Measurements from ENCODE around the gene FAM241A.

The FAM241A gene

DNA sequence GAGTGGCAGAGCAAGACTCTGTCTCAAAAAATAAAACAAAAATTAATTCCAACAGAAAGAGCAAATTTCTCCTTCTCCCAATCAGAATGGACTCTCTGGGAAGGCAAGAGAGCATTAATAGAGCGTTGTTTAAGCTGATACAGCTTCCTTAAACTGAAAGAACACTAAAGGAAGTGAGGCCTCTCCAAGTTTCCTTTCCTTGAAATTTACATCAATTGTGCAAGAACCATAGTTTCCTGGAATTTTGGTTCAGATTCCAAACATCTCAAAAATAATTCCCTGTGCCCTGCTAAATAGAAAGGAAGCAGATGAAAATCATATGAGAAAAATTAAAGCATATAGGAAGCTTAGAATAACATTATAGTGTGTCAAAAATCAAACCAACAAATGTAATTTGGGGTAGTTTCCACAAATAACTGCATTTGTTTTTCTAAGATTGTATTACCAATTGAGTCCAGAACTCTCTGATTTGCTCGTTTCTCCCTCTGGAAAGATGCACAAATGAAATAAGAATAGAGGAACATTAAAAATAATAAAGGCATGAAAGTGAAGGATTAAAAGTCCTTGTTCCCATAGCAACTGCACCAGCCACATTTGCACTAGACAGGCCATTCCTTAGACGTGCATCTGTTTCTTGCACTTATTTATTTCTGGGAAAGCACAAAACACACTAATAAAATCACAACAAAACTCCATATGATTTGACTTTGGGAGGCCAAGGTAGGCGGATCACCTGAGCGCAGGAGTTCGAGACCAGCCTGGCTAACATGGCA lies 3.7 kb upstream of the FAM241A start:
- DNase-seq = no peak
- H3K27me3 ChIP-seq (ENCODE audit: insufficient read depth, low read depth, severe bottlenecking) = no peaks in the 10 kb centered on the region
- no peak overlapping the region for H3K4me3 ChIP-seq (ENCODE audit: low read depth, low read length)
- no peak overlapping the region for H3K27ac ChIP-seq
- no peaks in the 10 kb centered on the region for H3K9me3 ChIP-seq (ENCODE audit: severe bottlenecking)
- TF ChIP-seq, protein P1, sequence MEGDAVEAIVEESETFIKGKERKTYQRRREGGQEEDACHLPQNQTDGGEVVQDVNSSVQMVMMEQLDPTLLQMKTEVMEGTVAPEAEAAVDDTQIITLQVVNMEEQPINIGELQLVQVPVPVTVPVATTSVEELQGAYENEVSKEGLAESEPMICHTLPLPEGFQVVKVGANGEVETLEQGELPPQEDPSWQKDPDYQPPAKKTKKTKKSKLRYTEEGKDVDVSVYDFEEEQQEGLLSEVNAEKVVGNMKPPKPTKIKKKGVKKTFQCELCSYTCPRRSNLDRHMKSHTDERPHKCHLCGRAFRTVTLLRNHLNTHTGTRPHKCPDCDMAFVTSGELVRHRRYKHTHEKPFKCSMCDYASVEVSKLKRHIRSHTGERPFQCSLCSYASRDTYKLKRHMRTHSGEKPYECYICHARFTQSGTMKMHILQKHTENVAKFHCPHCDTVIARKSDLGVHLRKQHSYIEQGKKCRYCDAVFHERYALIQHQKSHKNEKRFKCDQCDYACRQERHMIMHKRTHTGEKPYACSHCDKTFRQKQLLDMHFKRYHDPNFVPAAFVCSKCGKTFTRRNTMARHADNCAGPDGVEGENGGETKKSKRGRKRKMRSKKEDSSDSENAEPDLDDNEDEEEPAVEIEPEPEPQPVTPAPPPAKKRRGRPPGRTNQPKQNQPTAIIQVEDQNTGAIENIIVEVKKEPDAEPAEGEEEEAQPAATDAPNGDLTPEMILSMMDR (IDR thresholded peaks at IDR 0.05; ENCODE audit: low read depth, low read length) = no peak
- no peaks in the 10 kb centered on the region for H3K36me3 ChIP-seq

DNA sequence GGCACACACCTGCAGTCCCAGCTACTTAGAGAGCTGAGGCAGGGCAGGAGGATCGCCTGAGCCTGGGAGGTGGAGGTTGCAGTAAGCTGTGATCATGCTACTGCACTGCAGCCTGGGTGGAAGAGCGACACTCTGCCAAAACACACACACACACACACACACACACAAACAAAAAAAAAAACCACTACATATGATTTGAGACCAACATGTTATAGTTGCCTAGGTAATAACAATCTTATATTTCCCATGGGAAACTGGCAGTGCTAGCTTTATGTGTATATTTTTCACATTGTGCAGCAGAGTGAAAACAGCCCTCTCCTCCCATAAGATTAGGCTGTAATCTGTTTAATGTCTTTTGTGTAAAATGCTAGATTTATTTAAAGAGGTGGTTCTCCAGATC lies 3.1 kb upstream of the FAM241A start:
- DNase-seq = peak; percentile 37

DNA sequence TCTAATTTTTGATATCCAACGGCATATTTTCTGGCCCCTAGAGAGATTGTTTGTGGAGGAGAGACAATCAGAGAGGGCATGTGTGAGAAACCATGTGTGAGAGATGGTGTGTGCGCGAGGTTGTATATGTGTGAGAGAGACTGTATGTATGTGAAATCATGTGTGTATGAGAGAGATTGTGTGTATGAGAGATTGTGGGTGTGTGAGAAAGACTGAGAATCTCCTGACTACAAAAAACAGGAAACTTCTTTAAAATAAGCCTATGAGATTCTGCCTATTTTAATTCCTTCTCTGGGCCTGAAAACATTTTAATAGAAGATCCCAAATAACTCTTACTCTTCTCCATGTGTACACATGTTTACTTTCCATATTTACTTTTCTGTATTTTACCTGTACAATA lies 1.5 kb upstream of the FAM241A start:
- TF ChIP-seq, protein P1 (IDR thresholded peaks at IDR 0.05; ENCODE audit: low read depth, low read length) = no peak
- DNase-seq = no peak
- Histone ChIP-seq H3K4me3 (ENCODE audit: low read depth, low read length) (no peak overlapping the region), H3K27ac (no peak overlapping the region), H3K9me3 (ENCODE audit: severe bottlenecking) (no peaks in the 10 kb centered on the region), H3K27me3 (ENCODE audit: insufficient read depth, low read depth, severe bottlenecking) (no peaks in the 10 kb centered on the region), H3K36me3 (peaks cover 5% of the 10 kb centered on the region)

More for the DNA sequence above, 3.1 kb upstream of the FAM241A start:
- Histone ChIP-seq H3K9me3 (ENCODE audit: severe bottlenecking) (no peaks in the 10 kb centered on the region), H3K36me3 (no peaks in the 10 kb centered on the region), H3K27ac (no peak overlapping the region), H3K4me3 (ENCODE audit: low read depth, low read length) (no peak overlapping the region), H3K27me3 (ENCODE audit: insufficient read depth, low read depth, severe bottlenecking) (no peaks in the 10 kb centered on the region)
- TF ChIP-seq, protein P1 (IDR thresholded peaks at IDR 0.05; ENCODE audit: low read depth, low read length) = no peak

DNA sequence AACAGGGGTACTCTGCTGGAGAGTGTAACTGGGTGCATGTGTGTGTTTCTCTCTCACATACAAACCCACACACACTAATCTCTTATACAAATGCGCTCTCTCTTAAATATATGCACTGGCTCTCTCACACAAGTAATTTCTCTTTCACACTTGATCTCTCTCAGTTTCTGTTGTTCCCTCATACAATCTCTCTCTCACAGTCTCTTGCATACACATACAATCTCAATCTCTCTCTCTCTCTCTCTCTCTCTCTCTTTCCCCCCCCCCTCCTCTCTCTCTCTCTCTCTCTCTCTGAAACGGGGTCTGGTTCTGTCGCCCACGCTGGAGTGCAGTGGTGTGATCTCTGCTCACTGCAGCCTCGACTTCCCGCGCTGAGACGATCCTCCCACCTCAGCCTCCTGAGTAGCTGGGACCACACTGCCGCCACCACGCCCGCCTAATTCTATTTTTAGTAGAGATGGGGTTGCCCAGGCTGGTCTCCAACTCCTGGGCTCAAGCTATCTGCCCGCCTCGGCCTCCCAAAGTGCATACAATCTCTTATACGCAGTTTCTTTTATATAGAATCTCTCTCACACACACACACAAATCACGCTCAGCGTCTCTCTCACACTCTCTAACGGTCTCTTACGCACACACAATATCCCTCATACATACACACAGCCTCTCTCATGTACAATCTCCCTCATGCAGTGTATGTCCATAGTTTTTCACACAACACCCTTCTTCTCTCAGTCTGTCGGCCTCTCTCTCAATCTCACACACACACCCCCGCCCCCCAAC lies 518 bp upstream of the FAM241A start:
- Histone ChIP-seq H3K27me3 (ENCODE audit: insufficient read depth, low read depth, severe bottlenecking) (no peaks in the 10 kb centered on the region), H3K36me3 (peaks cover 5% of the 10 kb centered on the region), H3K9me3 (ENCODE audit: severe bottlenecking) (no peaks in the 10 kb centered on the region), H3K4me3 (ENCODE audit: low read depth, low read length) (0 out of 2 replicates have a peak overlapping the region, but pooled peaks have one; percentile 3), H3K27ac (peak overlapping the region; percentile 12)
- no peak for DNase-seq
- TF ChIP-seq, protein P1 (IDR thresholded peaks at IDR 0.05; ENCODE audit: low read depth, low read length) = no peak

DNA sequence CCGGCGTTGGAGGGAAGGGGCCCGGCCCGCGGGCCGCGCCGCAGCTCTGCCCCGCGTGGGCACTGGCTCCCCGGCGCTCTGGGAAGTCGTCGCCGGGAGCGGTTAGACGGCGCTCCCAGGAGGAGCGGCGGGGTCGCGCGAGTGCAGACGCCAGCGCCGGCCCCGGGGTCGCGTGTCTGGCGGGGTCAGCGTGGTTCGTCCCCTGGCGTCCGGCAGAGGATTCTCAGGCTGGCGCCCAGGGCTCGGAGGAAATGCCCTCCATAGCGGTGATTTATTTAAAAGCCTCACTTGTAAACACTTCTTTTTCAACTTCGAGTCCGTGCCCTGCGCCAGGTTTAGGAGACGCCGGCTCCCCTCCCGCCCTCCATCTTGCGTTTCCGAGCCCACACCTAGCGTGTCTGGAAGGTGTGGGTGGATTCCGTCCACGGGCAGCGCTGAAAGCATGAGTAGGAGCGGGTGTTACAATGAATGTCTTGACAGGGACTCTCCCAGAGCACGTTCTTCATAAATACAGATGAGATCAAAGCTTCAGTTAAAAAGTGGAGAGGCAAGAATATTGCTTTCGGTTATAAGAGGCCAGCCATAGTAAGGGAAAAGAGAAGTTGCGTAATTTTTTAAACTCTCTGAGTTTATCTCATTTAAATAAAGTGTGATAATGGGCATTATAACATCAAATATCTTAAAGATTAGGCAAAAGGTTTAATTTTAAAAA lies 692 bp downstream of the FAM241A start:
- Histone ChIP-seq H3K4me3 (ENCODE audit: low read depth, low read length) (peak overlapping the region; percentile 65), H3K36me3 (peaks cover 5% of the 10 kb centered on the region), H3K27me3 (ENCODE audit: insufficient read depth, low read depth, severe bottlenecking) (no peaks in the 10 kb centered on the region), H3K27ac (peak overlapping the region; percentile 74), H3K9me3 (ENCODE audit: severe bottlenecking) (no peaks in the 10 kb centered on the region)
- peak; percentile 62 for DNase-seq
- TF ChIP-seq, protein P1 (IDR thresholded peaks at IDR 0.05; ENCODE audit: low read depth, low read length) = peak; percentile 43

All from WERI-Rb-1 (cell line).